ENCODE data around the gene ITPRIPL2. TPM values are rescaled to one million over a fixed set of nuclear protein-coding genes. Genes with fewer than 3 reads are reported as not detected.

The ITPRIPL2 gene
- total and polyA plus RNA-seq, 2 of the 13 experiments (the other 11 are each of a cell fraction or from before 2014, with no cell fraction given), result 5.9 to 12.6 TPM

- no peak for TF ChIP-seq ZBTB46 (CRISPR knock-in tag; IDR thresholded peaks at IDR 0.05; ENCODE audit: borderline replicate concordance)
- no peak for TF ChIP-seq PAWR (CRISPR knock-in tag; IDR thresholded peaks at IDR 0.05; ENCODE audit: borderline replicate concordance)
- TF ChIP-seq DRAP1 (CRISPR knock-in tag; IDR thresholded peaks at IDR 0.05), result no peak
- TF ChIP-seq ZNF234 (CRISPR knock-in tag; conservative IDR thresholded peaks at IDR 0.05), result no peak
- TF ChIP-seq ZSCAN20 (CRISPR knock-in tag; IDR thresholded peaks at IDR 0.05; ENCODE audit: borderline replicate concordance), result no peak
- TF ChIP-seq WIZ (CRISPR knock-in tag; IDR thresholded peaks at IDR 0.05), result no peak
- no peak for TF ChIP-seq ZNF781 (CRISPR knock-in tag; IDR thresholded peaks at IDR 0.05; ENCODE audit: borderline replicate concordance, not compliant biosample characterization)
- no peak for TF ChIP-seq ZKSCAN1 (IDR thresholded peaks at IDR 0.05; ENCODE audit: low read length)
- TF ChIP-seq NFE2 (CRISPR knock-in tag; IDR thresholded peaks at IDR 0.05), result no peak
- TF ChIP-seq HNRNPH1 (optimal IDR thresholded peaks at IDR 0.05; ENCODE audit: low read depth, low read length), result no peak
- TF ChIP-seq ZFP91 (CRISPR knock-in tag; IDR thresholded peaks at IDR 0.05; ENCODE audit: borderline replicate concordance), result no peak
- TF ChIP-seq ZNF513 (CRISPR knock-in tag; conservative IDR thresholded peaks at IDR 0.05), result no peak
- TF ChIP-seq MED1 (CRISPR knock-in tag; IDR thresholded peaks at IDR 0.05), result no peak
- no peak for TF ChIP-seq CENPBD1 (CRISPR knock-in tag; IDR thresholded peaks at IDR 0.05; ENCODE audit: borderline replicate concordance, low read depth)
- no peak for TF ChIP-seq MTA3 (CRISPR knock-in tag; IDR thresholded peaks at IDR 0.05)
- no peak for TF ChIP-seq ZHX2 (IDR thresholded peaks at IDR 0.05; ENCODE audit: low read depth)
- TF ChIP-seq ZHX2 (CRISPR knock-in tag; IDR thresholded peaks at IDR 0.05; ENCODE audit: borderline replicate concordance), result no peak
- no peak for TF ChIP-seq ATRX (CRISPR knock-in tag; IDR thresholded peaks at IDR 0.05; ENCODE audit: borderline replicate concordance)
Measured at GRCh38 chr16:19167710-19168370, 54.1 kb downstream of the ITPRIPL2 start, which contains the start of gene SYT17 (continued).

Measured in HepG2 (cell line).